Mesenchymal stem cell (in vitro differentiated cells and primary cell): ENCODE data around the gene NUP210.

Experiments
- DNase-seq: peaks from one replicate; pipeline ENCODE4 v3.0.0-alpha.2; 2013
- H2AFZ ChIP-seq: one replicate; pipeline ENCODE4 v1.6.1; 2013; ENCODE audit warnings: low read depth, mild to moderate bottlenecking, control low read depth, inconsistent platforms, low read length, moderate library complexity
- H2AK5ac ChIP-seq: 2 replicates; pipeline ENCODE4 v1.6.1; 2013; ENCODE audit warnings: low read length, moderate library complexity, mild to moderate bottlenecking, inconsistent platforms; ENCODE audit not compliant: severe bottlenecking
- H2BK120ac ChIP-seq: one replicate; pipeline ENCODE4 v1.6.1; 2013; ENCODE audit warnings: low read depth, mild to moderate bottlenecking, inconsistent platforms, low read length, moderate library complexity
- H2BK12ac ChIP-seq, 2 experiments: one replicate each; pipeline ENCODE4 v1.6.1; 2013; ENCODE audit warnings: inconsistent platforms in 2 of 2, low read length in 2 of 2, mild to moderate bottlenecking in 2 of 2, moderate library complexity in 2 of 2, control low read depth in 1 of 2
- H2BK15ac ChIP-seq: one replicate; pipeline ENCODE4 v1.6.1; 2013; ENCODE audit warnings: mild to moderate bottlenecking, low read depth, inconsistent platforms; ENCODE audit not compliant: poor library complexity, severe bottlenecking
- H2BK5ac ChIP-seq: 2 replicates; pipeline ENCODE4 v1.6.1; 2013; ENCODE audit warnings: low read depth, mild to moderate bottlenecking, low read length, control low read depth, inconsistent platforms; ENCODE audit not compliant: poor library complexity, severe bottlenecking
- H3K14ac ChIP-seq, 2 experiments: one replicate each; pipeline ENCODE4 v1.6.1; 2013; ENCODE audit warnings: inconsistent platforms in 2 of 2, low read length in 2 of 2, control low read depth in 1 of 2, mild to moderate bottlenecking in 1 of 2, moderate library complexity in 1 of 2
- H3K18ac ChIP-seq, 2 experiments: one replicate each; pipeline ENCODE4 v1.6.1; 2013; ENCODE audit warnings: inconsistent platforms in 2 of 2, low read length in 2 of 2, control low read depth in 1 of 2, low read depth in 1 of 2, mild to moderate bottlenecking in 1 of 2
- H3K23ac ChIP-seq, 2 experiments: one replicate each; pipeline ENCODE4 v1.6.1; 2013; ENCODE audit warnings: inconsistent platforms in 2 of 2, low read length in 2 of 2, mild to moderate bottlenecking in 2 of 2, moderate library complexity in 2 of 2, control low read depth in 1 of 2
- H3K27ac ChIP-seq: 2 replicates; pipeline ENCODE4 v1.5.1; 2013; ENCODE audit warnings: mild to moderate bottlenecking, moderate library complexity, low read length, control low read depth, inconsistent platforms; ENCODE audit not compliant: poor library complexity, severe bottlenecking
- H3K27me3 ChIP-seq, 2 experiments: 2 replicates each; pipeline versions ENCODE4 v1.6.1 to v1.7.0; 2013; ENCODE audit warnings: low read length in 2 of 2, mild to moderate bottlenecking in 2 of 2, moderate library complexity in 2 of 2, control low read depth in 1 of 2, inconsistent platforms in 1 of 2; ENCODE audit not compliant: control insufficient read depth in 1 of 2, insufficient read depth in 1 of 2
- H3K36me3 ChIP-seq, 2 experiments: 2 replicates each; pipeline versions ENCODE4 v1.6.1 to v1.7.0; 2013; ENCODE audit warnings: low read length in 2 of 2, control low read depth in 1 of 2, inconsistent platforms in 1 of 2, low read depth in 1 of 2, mild to moderate bottlenecking in 1 of 2; ENCODE audit not compliant: insufficient read depth in 2 of 2, control insufficient read depth in 1 of 2
- H3K4ac ChIP-seq, 2 experiments: one replicate each; pipeline ENCODE4 v1.6.1; 2013; ENCODE audit warnings: inconsistent platforms in 2 of 2, low read length in 2 of 2, mild to moderate bottlenecking in 2 of 2, moderate library complexity in 2 of 2, control low read depth in 1 of 2, low read depth in 1 of 2
- H3K4me1 ChIP-seq: 2 replicates; pipeline ENCODE4 v1.6.1; 2013; ENCODE audit warnings: low read depth, low read length, control low read depth; ENCODE audit not compliant: control insufficient read depth, insufficient read depth
- H3K4me2 ChIP-seq: 2 replicates; pipeline ENCODE4 v1.6.1; 2013; ENCODE audit warnings: low read length, mild to moderate bottlenecking, inconsistent platforms; ENCODE audit not compliant: poor library complexity, severe bottlenecking
- H3K4me3 ChIP-seq, 2 experiments: 2 replicates each; pipeline versions ENCODE4 v1.5.1 to v1.7.0; 2013; ENCODE audit warnings: low read length in 2 of 2, mild to moderate bottlenecking in 2 of 2, control low read depth in 1 of 2, low read depth in 1 of 2; ENCODE audit not compliant: insufficient read depth in 1 of 2
- H3K79me1 ChIP-seq: replicated peaks from 2 replicates; pipeline ENCODE4 v1.6.1; 2013; ENCODE audit warnings: mild to moderate bottlenecking, control low read depth, low read length, inconsistent platforms; ENCODE audit not compliant: poor library complexity, severe bottlenecking
- H3K9ac ChIP-seq: 2 replicates; pipeline ENCODE4 v1.7.0; 2013; ENCODE audit warnings: mild to moderate bottlenecking, low read length, moderate library complexity
- H3K9me3 ChIP-seq: 2 replicates; pipeline ENCODE4 v1.7.0; 2013; ENCODE audit warnings: mild to moderate bottlenecking, low read length; ENCODE audit not compliant: control insufficient read depth
- H4K8ac ChIP-seq: one replicate; pipeline ENCODE4 v1.6.1; 2013; ENCODE audit warnings: inconsistent platforms, mild to moderate bottlenecking, low read length, moderate library complexity
- H4K91ac ChIP-seq: one replicate; pipeline ENCODE4 v1.6.1; 2013; ENCODE audit warnings: mild to moderate bottlenecking, low read length, inconsistent platforms
- WGBS: methylation state at CpG from one replicate; pipeline ENCODE4 v1.1.7; 2013; ENCODE audit warnings: mixed read lengths; 5-methylcytosine and 5-hydroxymethylcytosine counted together

NUP210 gene

GRCh38 chr3:13273604-13274105 lies 146.5 kb downstream of the NUP210 start:
- H3K23ac ChIP-seq = no peak overlapping the region
- peaks cover 52 to 59% of the 10 kb centered on the region in 2 experiments for H3K27me3 ChIP-seq
- H3K14ac ChIP-seq = no peak overlapping the region
- H3K79me1 ChIP-seq = no peaks in the 10 kb centered on the region
- H2BK5ac ChIP-seq = no peak overlapping the region
- H3K36me3 ChIP-seq = no peaks in the 10 kb centered on the region
- no peak overlapping the region for H3K4me2 ChIP-seq
- H3K27ac ChIP-seq = no peak overlapping the region
- no peak overlapping the region for H2BK120ac ChIP-seq
- no peak overlapping the region for H3K4me3 ChIP-seq
- peaks cover 3% of the 10 kb centered on the region for H3K4me1 ChIP-seq
- no peak overlapping the region for H3K4ac ChIP-seq
- H3K18ac ChIP-seq = no peak overlapping the region
- no peak for DNase-seq
- H2AK5ac ChIP-seq = no peak overlapping the region
- H3K9me3 ChIP-seq = peaks cover 13% of the 10 kb centered on the region
- no peak overlapping the region for H2BK15ac ChIP-seq
- H2BK12ac ChIP-seq = no peak overlapping the region
- no peak overlapping the region for H4K91ac ChIP-seq
- H4K8ac ChIP-seq = no peak overlapping the region
- no peak overlapping the region for H2AFZ ChIP-seq
- 90% methylated on average over 6 of the region's 6 CpGs for WGBS
- no peak overlapping the region for H3K9ac ChIP-seq

- Histone ChIP-seq H3K9ac (no peak overlapping the region), H2AK5ac (no peak overlapping the region), H3K18ac (no peak overlapping the region), H3K27ac (no peak overlapping the region), H3K4ac (no peak overlapping the region), H4K91ac (no peak overlapping the region), H2BK15ac (no peak overlapping the region), H3K9me3 (peaks cover 13% of the 10 kb centered on the region), H3K27me3 (peaks cover 46 to 56% of the 10 kb centered on the region in 2 experiments), H2BK120ac (no peak overlapping the region), H3K4me2 (no peak overlapping the region), H3K79me1 (no peaks in the 10 kb centered on the region), H2BK12ac (no peak overlapping the region), H3K36me3 (no peaks in the 10 kb centered on the region), H2BK5ac (no peak overlapping the region), H3K4me1 (no peaks in the 10 kb centered on the region), H3K23ac (no peak overlapping the region), H3K14ac (no peak overlapping the region), H2AFZ (no peak overlapping the region), H4K8ac (no peak overlapping the region), H3K4me3 (no peak overlapping the region)
- WGBS = 79% methylated on average over 8 of the region's 10 CpGs
- DNase-seq = no peak
These were observed 147.1 kb downstream of the NUP210 start for GRCh38 chr3:13272831-13273603.

- H3K4ac ChIP-seq = no peak overlapping the region
- H3K9me3 ChIP-seq = peaks cover 16% of the 10 kb centered on the region
- WGBS = 90% methylated on average over 5 of the region's 5 CpGs
- H2AK5ac ChIP-seq = no peak overlapping the region
- H3K4me1 ChIP-seq = no peaks in the 10 kb centered on the region
- H4K91ac ChIP-seq = no peak overlapping the region
- DNase-seq = no peak
- H4K8ac ChIP-seq = no peak overlapping the region
- no peak overlapping the region for H2BK5ac ChIP-seq
- no peaks in the 10 kb centered on the region for H3K36me3 ChIP-seq
- no peak overlapping the region for H2BK120ac ChIP-seq
- H2BK15ac ChIP-seq = no peak overlapping the region
- no peak overlapping the region for H3K9ac ChIP-seq
- H3K27ac ChIP-seq = no peak overlapping the region
- H2AFZ ChIP-seq = no peak overlapping the region
- H2BK12ac ChIP-seq = no peak overlapping the region
- no peak overlapping the region for H3K23ac ChIP-seq
- H3K4me3 ChIP-seq = no peak overlapping the region
- H3K18ac ChIP-seq = no peak overlapping the region
- peaks cover 26 to 32% of the 10 kb centered on the region in 2 experiments for H3K27me3 ChIP-seq
- no peaks in the 10 kb centered on the region for H3K79me1 ChIP-seq
- H3K4me2 ChIP-seq = no peak overlapping the region
- H3K14ac ChIP-seq = no peak overlapping the region
These were observed 150.3 kb downstream of the NUP210 start for GRCh38 chr3:13269711-13270378.

DNA sequence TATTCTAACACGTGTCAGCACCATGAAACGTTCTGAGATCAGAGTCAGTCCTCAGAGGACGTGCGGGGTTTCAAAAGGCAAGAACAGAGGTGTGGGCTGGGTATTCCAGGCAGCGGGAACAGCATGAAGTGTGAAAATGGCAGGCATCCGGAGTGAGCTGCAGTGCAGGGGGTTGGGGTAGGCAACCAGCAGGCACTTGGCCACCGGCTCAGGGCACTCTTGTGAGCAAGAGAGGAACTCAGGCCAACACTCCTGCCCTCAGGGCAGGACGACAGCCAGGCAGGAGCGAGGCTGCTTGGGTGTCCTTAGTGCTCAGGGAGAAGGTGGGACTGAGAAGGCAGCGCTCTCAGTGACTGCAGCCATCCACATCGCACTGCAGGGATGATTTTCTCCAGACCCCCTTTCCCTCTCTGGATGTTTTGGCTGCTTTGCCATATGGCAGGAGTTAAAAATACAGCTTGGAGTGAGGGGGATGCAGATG lies 151.1 kb downstream of the NUP210 start:
- no peak overlapping the region for H2BK120ac ChIP-seq
- no peak overlapping the region for H3K23ac ChIP-seq
- no peak overlapping the region for H3K9ac ChIP-seq
- no peak overlapping the region for H3K4ac ChIP-seq
- no peak overlapping the region for H3K18ac ChIP-seq
- no peak overlapping the region for H3K4me2 ChIP-seq
- H3K14ac ChIP-seq = no peak overlapping the region
- no peak overlapping the region for H2BK12ac ChIP-seq
- no peak overlapping the region for H2AK5ac ChIP-seq
- no peak overlapping the region for H3K27ac ChIP-seq
- H4K8ac ChIP-seq = no peak overlapping the region
- no peak overlapping the region for H3K4me3 ChIP-seq
- H2AFZ ChIP-seq = no peak overlapping the region
- no peak for DNase-seq
- no peak overlapping the region for H2BK5ac ChIP-seq
- no peaks in the 10 kb centered on the region for H3K79me1 ChIP-seq
- no peaks in the 10 kb centered on the region for H3K36me3 ChIP-seq
- H3K9me3 ChIP-seq = peaks cover 16% of the 10 kb centered on the region
- no peaks in the 10 kb centered on the region for H3K4me1 ChIP-seq
- no peak overlapping the region for H4K91ac ChIP-seq
- H3K27me3 ChIP-seq = peaks cover 18 to 30% of the 10 kb centered on the region in 2 experiments
- H2BK15ac ChIP-seq = no peak overlapping the region
- WGBS = 61% methylated on average over 9 of the region's 11 CpGs
